ENCODE measurements around the gene FRMPD2.

DNA sequence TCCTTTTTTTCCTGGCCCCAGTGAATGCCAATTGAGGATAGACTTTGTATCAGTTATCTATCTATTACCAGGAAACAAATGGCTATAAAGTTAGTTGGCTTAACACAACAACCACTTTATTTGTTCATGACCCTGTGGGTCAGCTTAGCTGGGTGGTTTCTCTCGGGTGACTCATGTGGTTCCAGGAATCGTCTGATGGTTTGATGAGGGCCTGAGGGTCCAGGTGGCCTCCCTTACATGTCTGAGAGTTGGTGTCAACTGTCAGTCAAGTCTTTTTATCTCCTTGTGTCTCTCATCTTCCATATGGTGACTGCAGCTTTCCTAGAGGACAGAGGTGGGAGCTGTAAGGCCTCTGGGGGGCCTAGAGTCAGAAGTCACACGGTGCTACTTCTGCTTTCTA lies 16.7 kb upstream of the FRMPD2 start:
- TF ChIP-seq, protein P1, sequence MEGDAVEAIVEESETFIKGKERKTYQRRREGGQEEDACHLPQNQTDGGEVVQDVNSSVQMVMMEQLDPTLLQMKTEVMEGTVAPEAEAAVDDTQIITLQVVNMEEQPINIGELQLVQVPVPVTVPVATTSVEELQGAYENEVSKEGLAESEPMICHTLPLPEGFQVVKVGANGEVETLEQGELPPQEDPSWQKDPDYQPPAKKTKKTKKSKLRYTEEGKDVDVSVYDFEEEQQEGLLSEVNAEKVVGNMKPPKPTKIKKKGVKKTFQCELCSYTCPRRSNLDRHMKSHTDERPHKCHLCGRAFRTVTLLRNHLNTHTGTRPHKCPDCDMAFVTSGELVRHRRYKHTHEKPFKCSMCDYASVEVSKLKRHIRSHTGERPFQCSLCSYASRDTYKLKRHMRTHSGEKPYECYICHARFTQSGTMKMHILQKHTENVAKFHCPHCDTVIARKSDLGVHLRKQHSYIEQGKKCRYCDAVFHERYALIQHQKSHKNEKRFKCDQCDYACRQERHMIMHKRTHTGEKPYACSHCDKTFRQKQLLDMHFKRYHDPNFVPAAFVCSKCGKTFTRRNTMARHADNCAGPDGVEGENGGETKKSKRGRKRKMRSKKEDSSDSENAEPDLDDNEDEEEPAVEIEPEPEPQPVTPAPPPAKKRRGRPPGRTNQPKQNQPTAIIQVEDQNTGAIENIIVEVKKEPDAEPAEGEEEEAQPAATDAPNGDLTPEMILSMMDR (conservative IDR thresholded peaks at IDR 0.05; ENCODE audit: low read length), result no peak
- no peak for TF ChIP-seq EZH2phosphoT487 (IDR thresholded peaks at IDR 0.05; ENCODE audit: borderline replicate concordance)

All from Loucy (cell line).